GM19452 (cell line): ENCODE data around the gene ANKS4B.
"Not testable (repeated sequence)": the region's sequence is repeated elsewhere in the genome, so short reads cannot be mapped to it uniquely, and the experiment has no call there.

ENCODE experiments used
- ATAC-seq: cut with Tn5 transposase; IDR thresholded peaks from one replicate; pipeline ENCODE4 v1.9.1; 2021; ENCODE audit not compliant: unreplicated experiment

The ANKS4B gene

DNA sequence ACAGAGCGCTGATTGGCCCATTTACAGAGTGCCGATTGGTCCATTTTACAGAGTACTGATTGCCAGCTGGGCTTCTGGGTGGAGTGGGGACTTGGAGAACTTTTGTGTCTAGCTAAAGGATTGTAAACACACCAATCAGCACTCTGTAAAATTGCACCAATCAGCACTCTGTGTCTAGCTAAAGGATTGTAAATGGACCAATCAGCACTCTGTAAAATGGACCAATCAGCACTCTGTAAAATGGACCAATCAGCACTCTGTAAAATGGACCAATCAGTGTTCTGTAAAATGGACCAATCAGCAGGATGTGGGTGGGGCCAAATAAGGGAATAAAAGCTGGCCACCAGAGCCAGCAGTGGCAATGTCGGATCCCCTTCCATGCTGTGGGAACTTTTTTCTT is 56.3 kb downstream of the ANKS4B start:
- ATAC-seq, result not testable (repeated sequence)

DNA sequence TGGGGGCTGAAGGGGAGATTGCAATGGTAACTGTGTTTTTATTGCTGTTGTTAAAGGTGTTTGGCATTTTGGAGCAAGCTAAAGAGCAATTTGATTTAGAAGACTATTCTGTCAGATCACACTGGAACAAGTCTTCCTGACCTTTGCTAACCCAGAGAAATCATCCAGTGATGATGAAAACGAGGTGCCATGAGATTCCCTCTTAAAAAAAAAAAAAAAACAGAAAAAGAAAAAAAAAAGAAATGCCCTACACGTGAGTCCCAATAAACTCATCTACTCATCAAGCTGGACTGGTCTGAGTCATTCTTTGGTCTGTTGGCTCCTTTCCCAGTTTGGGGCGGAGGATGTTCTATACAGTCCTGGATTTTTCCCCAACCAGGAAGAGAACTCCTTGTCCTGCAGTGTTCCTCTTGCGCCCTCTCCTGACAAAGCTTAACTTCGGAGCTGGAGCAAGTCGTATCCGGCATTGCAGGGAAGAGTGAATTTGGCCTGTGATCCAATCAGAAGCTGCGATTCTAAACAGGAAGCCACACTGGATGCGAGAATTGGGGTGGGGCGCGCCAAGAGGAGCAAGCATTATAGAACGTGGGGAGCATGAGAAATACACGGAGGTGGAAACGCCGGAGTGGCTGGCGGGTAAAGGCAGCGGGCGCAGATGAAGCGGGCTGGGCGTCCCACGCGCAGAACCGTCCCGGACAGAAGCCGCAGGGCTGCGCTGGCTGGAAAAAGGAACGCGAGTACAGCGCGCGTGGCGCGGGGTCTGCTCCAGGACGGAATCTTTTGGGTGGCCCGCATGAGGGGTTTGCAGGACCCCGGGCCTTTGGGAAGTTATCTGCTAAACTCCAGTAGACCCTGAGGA is 67.0 kb downstream of the ANKS4B start:
- peak; percentile 53 for ATAC-seq

GRCh38 chr16:21301168-21301894 is 67.8 kb downstream of the ANKS4B start:
- peak; percentile 53 for ATAC-seq

GRCh38 chr16:21301895-21302291 is 68.4 kb downstream of the ANKS4B start:
- ATAC-seq, result no peak

DNA sequence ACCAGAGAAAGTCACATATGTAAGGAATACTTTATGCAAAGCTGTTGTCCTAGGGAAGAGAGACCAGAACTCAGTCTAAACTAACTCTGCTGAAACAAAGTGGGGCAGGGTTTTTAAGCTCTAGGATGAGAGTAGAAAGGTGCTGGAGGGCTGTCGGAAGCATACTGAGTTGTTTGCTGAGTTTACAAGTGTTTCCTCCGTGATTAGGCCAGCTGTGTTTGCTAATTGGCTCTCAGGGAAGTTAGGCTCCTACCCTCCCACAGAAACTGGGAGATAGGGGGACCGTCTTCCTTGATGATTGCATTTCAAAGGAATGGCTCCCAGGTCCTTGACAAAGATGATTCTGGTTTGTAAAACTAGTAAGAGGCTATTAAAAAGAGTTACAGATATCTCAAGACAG is 69.0 kb downstream of the ANKS4B start:
- ATAC-seq, result no peak

DNA sequence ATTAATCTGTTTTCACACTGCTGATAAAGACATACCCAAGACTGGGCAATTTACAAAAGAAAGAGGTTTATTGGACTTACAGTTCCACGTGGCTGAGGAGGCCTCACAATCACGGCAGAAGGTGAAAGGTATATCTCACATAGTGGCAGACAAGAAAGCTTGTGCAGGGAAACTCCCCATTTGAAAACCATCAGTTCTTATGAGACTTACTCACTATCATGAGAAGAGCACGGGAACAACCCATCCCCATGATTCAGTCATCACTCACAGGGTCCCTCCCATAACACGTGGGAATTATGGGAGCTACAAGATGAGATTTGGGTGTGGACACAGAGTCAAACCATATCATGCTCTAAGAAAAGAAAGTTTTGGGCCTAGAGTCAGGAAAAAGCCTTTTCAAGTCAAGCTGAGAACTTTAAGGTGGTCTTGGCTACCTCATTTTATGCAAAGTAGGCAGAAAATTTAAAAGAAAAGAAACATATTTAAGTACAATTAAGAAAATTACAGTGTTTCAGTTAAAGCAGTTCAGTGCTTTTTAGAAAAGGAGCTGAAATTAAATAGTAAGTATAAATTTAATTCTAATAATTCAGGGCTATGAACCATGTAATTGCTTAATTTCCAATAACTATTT is 69.5 kb downstream of the ANKS4B start:
- ATAC-seq, result no peak
